ENCODE measurements around the gene PUS1. TPM values are rescaled to one million over a fixed set of nuclear protein-coding genes. Genes with fewer than 3 reads are reported as not detected.
A peak's percentile ranks its signal among the peaks of the same experiment; 100 is the strongest.

The PUS1 gene
- total and polyA plus RNA-seq, 9 of the 15 experiments (the other 6 are each of a cell fraction or from before 2014, with no cell fraction given): 1.9 to 90.8 (median 30.0) TPM

DNA sequence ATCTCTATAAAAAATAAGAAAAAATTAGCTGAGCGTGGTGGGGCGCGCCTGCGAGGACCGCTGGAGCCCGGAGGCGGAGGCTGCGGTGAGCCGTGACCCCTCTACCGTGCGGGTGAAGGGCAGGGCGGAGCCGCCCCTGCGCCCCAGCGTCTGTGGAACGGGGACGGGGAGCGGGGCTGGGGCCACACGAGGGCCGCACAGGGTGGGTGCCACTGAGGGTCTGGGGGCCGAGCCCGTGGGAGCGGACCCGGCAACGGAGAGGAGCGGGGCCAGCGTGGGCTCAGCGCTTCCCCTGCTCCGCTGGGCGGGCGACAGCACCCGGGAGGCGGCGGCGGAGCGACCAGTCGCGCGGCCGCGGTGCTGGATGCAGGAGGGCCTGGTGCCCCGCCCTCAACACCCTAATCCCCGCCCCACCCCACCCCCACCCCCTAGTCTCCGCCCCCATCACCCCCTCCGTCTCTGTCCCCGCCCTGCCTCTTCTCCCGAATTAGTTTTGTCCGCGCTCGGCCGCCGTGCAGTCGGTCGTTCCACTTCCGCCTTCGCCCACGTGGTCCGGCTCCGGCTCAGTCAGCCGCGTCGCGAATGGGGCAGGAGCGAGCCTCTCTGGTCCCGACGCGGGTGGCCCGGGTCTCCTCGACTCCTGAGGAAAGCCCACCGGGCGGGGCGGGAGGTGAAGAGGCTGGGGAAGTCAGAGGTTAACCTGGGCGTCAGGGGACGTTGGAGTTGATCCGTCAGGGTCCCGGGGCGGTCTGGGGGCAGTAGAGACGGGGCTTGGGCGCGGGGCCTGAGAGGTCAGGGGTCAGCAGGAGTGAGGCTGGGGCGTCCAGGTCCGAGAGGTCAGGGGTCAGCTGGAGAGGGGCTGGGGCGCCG, at the start of gene PUS1 (continued):
- TF ChIP-seq MGA (IDR thresholded peaks at IDR 0.05) (peak; percentile 84), E2F8 (IDR thresholded peaks at IDR 0.05; ENCODE audit: low read depth, partially characterized antibody) (peak; percentile 84), ZNF232 (CRISPR knock-in tag; IDR thresholded peaks at IDR 0.05) (no peak), HOXB6 (CRISPR knock-in tag; IDR thresholded peaks at IDR 0.05; ENCODE audit: borderline replicate concordance) (no peak)
- TF ChIP-seq, protein P1, sequence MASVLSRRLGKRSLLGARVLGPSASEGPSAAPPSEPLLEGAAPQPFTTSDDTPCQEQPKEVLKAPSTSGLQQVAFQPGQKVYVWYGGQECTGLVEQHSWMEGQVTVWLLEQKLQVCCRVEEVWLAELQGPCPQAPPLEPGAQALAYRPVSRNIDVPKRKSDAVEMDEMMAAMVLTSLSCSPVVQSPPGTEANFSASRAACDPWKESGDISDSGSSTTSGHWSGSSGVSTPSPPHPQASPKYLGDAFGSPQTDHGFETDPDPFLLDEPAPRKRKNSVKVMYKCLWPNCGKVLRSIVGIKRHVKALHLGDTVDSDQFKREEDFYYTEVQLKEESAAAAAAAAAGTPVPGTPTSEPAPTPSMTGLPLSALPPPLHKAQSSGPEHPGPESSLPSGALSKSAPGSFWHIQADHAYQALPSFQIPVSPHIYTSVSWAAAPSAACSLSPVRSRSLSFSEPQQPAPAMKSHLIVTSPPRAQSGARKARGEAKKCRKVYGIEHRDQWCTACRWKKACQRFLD (CRISPR knock-in tag; IDR thresholded peaks at IDR 0.05): peak; percentile 92
- TF ChIP-seq, protein P2, sequence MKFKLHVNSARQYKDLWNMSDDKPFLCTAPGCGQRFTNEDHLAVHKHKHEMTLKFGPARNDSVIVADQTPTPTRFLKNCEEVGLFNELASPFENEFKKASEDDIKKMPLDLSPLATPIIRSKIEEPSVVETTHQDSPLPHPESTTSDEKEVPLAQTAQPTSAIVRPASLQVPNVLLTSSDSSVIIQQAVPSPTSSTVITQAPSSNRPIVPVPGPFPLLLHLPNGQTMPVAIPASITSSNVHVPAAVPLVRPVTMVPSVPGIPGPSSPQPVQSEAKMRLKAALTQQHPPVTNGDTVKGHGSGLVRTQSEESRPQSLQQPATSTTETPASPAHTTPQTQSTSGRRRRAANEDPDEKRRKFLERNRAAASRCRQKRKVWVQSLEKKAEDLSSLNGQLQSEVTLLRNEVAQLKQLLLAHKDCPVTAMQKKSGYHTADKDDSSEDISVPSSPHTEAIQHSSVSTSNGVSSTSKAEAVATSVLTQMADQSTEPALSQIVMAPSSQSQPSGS (CRISPR knock-in tag; IDR thresholded peaks at IDR 0.05): no peak
